PC-3 (cell line): ENCODE measurements around the gene CD81.

Source experiments
- EZH2 ChIP-seq: fragments of 300-600 bp; sonication (generic); IDR thresholded peaks from one replicate; pipeline ENCODE4 v1.6.1; 2017; ENCODE audit warnings: antibody characterized with exemption, mild to moderate bottlenecking, low read length; ENCODE audit not compliant: unreplicated experiment
- EZH2phosphoT487 ChIP-seq: fragments of 300-600 bp; sonication (generic); IDR thresholded peaks from 2 replicates; pipeline ENCODE4 v1.6.1; 2018; ENCODE audit warnings: mild to moderate bottlenecking, antibody characterized with exemption, low read length, borderline replicate concordance
- TF ChIP-seq, protein P1 (sequence below): fragments of 300-600 bp; sonication (generic); conservative IDR thresholded peaks from 2 replicates; pipeline ENCODE4 v1.5.1; 2017; ENCODE audit warnings: antibody characterized with exemption, low read depth, mild to moderate bottlenecking, low read length

DNA sequence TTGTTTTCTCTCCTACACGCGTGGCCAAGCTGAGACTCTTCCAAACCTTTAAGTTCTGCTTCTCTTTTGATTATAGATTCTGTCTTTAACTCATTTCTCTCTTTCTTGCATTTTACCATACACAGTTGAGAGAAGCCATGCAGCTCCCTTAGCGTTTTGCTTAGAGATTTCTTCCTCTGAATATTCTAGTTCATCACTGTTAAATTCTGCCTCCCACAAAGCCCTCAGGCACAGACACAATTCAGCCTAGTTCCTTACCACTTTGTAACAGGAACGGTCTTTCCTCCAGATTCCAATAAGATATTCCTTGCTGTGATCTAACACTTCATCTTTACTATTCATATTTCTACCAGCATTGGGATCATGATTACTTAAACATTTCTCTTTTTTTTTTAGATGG, 24.7 kb upstream of the CD81 start:
- TF ChIP-seq, protein P1, sequence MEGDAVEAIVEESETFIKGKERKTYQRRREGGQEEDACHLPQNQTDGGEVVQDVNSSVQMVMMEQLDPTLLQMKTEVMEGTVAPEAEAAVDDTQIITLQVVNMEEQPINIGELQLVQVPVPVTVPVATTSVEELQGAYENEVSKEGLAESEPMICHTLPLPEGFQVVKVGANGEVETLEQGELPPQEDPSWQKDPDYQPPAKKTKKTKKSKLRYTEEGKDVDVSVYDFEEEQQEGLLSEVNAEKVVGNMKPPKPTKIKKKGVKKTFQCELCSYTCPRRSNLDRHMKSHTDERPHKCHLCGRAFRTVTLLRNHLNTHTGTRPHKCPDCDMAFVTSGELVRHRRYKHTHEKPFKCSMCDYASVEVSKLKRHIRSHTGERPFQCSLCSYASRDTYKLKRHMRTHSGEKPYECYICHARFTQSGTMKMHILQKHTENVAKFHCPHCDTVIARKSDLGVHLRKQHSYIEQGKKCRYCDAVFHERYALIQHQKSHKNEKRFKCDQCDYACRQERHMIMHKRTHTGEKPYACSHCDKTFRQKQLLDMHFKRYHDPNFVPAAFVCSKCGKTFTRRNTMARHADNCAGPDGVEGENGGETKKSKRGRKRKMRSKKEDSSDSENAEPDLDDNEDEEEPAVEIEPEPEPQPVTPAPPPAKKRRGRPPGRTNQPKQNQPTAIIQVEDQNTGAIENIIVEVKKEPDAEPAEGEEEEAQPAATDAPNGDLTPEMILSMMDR: no peak
- TF ChIP-seq EZH2 (no peak), EZH2phosphoT487 (no peak)
